DMS53 (cell line): ENCODE results near the gene EPHA10.

Source experiments
- DNase-seq: peaks from one replicate; lab custom pipeline; 2025; lab: John Stamatoyannopoulos, UW

EPHA10 gene

DNA sequence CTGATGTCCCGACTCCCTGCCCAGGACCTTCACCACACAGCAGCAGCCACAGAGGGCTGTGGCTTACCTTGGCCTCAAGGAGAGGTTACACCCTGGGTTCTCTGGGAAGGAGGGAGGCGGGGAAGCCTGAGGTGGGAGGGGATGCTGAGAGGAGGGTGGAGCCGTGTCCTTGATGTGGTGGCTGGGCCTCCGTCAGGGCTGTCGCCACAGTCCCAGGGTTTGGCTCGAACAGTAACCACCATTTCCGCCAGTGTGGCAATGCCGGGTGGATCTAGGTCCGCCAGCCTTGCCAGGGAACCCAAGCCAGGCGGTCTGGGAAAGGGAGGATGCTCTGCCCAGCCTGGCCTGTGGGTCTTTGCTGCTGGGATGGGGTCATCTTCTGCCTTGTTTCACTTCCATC lies 91.0 kb downstream of the EPHA10 start:
- DNase-seq = no peak

DNA sequence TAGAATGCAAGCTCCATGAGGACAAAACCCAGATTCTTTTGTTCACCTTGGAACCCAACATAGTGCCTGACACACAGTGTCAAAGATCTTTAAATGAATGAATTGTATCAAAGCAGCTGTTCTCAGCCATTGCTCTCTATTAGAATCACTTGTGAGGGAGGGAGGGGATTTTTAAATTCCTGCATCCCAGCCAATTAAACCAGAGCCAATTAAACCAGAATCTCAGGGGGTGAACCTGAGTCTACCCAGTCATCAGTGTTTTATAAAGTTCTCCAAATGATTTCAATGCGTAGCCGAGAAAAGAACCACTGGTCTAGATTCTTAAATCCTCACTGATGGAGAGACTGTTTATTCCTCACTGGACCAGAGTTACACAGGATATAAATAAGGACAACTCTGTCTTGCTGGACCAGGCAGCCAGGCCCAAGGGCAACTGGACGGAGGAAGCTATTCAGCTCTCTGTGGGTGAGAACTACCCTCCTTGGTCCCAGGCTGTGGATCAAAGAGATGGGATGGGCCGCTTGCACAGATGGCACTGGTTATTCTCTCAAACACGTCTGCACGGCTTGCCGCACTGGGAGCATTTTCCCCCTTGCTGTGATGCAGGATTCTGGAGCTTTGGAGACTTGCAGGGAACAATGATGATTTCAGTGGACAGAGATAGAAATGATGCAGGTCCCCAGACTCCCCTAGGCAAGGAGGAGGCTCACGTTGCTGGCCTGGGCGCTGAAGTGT lies 92.6 kb downstream of the EPHA10 start:
- DNase-seq = no peak

DNA sequence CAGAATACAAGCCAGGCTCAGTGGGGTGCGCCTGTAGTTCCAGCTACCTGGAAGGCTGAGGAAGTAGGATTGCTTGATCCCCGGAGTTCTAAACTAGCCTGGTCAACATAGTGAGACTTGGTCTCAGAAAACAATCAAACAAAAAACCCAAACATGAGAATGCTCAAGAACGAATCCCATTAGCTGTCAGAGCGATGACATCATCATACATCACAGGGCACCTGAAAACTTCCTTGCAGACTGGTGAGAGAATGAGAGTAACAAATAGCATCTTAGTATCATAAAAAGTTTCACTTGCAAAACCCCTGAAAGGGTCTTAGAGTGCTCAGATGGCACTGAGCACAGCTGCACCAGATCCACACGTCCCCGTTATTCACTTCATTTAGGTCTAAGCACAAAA lies 93.7 kb downstream of the EPHA10 start:
- no peak for DNase-seq

DNA sequence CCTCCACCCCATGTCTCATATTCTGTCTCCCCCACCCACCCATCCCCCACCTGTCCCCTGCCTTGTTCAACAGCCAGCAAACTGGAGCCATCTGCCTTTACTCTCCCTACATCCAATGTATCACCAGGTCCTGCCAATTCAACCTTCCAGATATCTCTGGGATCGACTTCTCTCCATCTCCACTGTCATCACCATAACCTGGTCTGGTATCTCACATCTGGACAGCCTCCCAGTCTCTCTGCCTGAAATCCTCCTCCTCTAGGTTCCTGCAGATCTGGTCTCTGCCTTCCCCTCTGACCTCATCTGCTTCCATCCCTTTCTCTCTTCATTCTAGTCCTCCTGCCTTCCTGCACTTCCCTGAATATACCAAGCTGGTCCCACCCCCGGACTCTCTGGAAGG lies 94.8 kb downstream of the EPHA10 start:
- DNase-seq = no peak

DNA sequence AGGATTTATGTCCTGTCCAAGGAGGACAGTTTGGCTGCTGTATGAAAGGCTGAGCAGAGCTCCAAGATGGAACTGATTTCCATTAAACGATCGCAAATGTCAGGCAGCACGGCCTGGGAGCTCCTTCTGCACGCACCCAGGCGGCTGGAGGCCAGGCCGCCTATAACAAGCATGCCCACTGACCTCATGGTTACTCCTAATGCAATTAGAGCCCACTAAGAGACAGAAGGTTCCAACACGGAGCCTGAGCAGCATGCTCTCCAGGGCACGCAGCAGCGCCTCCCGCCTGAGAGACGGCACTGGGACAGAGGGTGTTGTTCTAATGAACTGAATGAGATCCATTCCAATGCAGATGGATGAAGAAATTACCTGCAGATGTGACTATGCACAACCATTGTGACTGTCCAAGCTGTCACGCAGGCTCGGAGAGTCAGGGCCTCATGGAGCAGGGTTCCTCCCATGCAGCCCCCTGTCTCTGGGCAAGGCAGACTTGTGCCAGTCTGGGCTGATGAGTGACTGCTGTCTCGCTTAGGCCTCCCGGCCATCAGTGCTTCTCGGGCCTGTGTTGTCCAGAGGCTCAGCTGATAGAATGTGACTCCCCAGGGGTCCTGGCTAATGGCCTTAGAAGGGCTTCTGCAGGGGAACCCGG lies 97.8 kb downstream of the EPHA10 start:
- no peak for DNase-seq

DNA sequence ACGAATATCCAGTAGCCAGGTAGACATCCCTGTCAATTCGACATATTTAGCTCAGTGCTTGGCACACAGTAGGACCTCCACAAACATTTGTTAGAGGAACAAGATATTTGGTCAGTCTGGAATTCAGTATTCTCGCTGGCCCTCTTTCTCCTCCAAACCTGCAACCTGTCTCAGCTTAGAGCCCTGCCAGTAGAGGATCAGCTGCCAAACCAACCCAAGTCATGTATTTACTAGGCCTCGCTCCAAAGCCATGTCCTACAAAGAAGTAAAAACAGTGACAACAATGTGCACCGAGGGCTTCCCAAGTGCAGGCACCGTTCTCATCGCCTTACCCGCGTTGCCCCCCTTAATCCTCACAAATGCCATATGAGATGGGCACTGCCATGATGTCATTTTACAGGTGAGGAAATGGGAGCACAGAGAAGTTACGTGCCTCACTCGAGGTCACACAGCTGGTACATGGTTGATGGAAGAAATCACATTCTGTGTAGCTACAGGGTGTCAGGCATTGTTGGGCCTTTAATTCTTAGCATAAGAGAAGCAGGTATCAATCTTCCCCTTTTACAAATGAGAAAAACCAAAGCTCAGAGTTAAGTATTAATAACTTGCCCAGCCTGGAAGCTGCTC lies 98.6 kb downstream of the EPHA10 start:
- DNase-seq = no peak
